A673 (cell line): Measurements from ENCODE around the gene RSAD2.
"Not testable (repeated sequence)": the region's sequence is repeated elsewhere in the genome, so short reads cannot be mapped to it uniquely, and the experiment has no call there.

Source experiments
- EZH2 ChIP-seq: fragments of 200-600 bp; sonication (generic); IDR thresholded peaks from 2 replicates; pipeline ENCODE4 v1.6.1; 2017; ENCODE audit warnings: borderline replicate concordance, low read depth, mild to moderate bottlenecking, mixed read lengths, antibody characterized with exemption, low read length; ENCODE audit not compliant: poor library complexity, severe bottlenecking
- TF ChIP-seq, protein P1 (sequence below): fragments of 300-800, 200-600 bp; sonication (generic); conservative IDR thresholded peaks from 2 replicates; pipeline ENCODE4 v1.5.1; 2017; ENCODE audit warnings: low read depth, mild to moderate bottlenecking, antibody characterized with exemption, low read length, moderate library complexity, mixed read lengths

DNA sequence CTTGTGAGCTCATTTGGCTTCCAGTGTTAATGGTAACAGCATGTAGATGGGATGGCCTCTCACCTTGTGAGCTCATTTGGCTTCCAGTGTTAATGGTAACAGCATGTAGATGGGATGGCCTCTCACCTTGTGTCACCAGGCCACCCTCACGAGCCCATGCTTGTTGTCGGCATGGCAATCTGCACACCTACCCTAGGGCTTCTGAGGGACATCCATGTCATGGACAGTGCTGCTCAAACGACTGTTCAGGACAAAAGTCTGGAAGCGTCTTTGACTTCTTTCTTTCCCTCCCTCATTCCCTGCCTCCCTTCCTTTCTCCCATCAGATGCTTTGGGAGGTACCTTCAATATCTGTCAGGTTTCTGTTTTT is 58.1 kb downstream of the RSAD2 start:
- TF ChIP-seq, protein P1, sequence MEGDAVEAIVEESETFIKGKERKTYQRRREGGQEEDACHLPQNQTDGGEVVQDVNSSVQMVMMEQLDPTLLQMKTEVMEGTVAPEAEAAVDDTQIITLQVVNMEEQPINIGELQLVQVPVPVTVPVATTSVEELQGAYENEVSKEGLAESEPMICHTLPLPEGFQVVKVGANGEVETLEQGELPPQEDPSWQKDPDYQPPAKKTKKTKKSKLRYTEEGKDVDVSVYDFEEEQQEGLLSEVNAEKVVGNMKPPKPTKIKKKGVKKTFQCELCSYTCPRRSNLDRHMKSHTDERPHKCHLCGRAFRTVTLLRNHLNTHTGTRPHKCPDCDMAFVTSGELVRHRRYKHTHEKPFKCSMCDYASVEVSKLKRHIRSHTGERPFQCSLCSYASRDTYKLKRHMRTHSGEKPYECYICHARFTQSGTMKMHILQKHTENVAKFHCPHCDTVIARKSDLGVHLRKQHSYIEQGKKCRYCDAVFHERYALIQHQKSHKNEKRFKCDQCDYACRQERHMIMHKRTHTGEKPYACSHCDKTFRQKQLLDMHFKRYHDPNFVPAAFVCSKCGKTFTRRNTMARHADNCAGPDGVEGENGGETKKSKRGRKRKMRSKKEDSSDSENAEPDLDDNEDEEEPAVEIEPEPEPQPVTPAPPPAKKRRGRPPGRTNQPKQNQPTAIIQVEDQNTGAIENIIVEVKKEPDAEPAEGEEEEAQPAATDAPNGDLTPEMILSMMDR = not testable (repeated sequence)
- not testable (repeated sequence) for TF ChIP-seq EZH2
